GM18858 (cell line): ENCODE results near the gene DMBT1.

Experiments used
- ATAC-seq: cut with Tn5 transposase; IDR thresholded peaks from one replicate; pipeline ENCODE4 v1.9.1; 2021; ENCODE audit not compliant: unreplicated experiment

The DMBT1 gene

DNA sequence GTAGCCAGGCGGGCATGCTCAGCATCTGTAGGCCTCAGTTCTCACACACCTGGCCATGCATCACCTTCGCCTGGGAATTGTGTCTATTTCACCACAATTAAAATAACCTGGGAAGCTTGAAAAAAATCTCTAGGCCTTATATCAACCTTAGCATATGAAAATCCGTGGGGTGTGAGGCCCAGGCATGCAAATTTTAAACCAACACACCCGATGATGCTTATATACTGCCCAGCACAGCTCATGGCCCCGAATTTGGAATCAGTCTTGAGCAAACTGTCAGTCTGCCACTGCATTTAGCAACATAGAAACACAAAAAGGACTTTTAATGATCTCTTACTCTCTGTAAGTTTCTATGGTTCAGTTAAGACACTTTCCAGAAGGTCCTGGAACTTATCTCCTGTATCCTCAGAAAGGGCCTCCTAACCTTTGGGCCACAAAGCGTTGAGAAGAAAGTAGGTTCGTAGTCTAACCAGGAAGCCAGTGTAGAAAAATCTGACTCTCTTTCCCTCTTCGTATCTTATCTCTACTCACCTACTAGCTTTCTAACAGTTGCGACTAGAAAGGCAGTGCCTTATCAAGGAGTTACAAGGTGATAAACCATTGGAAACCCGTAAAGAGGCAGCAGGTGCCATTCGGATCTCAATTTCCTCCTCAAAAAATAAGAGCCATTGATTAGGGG is 12.0 kb upstream of the DMBT1 start:
- no peak for ATAC-seq

- no peak for ATAC-seq
Observed at GRCh38 chr10:122549636-122550035, 10.9 kb upstream of the DMBT1 start.

GRCh38 chr10:122550427-122550826 is 10.1 kb upstream of the DMBT1 start:
- ATAC-seq, result no peak

GRCh38 chr10:122550983-122551382 is 9.6 kb upstream of the DMBT1 start:
- ATAC-seq, result no peak

DNA sequence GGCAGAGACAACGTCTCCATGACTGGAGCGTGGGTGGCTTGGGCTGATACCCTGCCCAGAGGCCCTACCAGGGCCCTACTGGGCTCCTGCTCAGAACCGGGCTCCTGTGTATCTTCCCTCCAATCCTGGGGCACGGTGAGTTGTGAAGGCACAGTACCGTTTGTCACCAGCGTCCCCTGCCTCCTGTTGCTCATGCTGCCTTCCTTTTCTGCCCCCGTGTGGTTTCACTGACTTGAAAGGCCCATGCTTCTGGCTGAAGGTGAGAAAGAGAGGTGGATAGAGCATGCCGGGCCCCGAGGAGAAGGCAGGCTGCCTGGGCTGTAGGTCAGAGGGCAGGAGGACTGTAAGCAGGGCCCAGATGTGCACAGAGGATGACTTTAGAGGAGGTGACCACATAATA is 9.1 kb upstream of the DMBT1 start:
- ATAC-seq, result no peak

- no peak for ATAC-seq
Observed at GRCh38 chr10:122553341-122553740, 7.2 kb upstream of the DMBT1 start.

GRCh38 chr10:122554131-122555036 is 6.2 kb upstream of the DMBT1 start:
- no peak for ATAC-seq

DNA sequence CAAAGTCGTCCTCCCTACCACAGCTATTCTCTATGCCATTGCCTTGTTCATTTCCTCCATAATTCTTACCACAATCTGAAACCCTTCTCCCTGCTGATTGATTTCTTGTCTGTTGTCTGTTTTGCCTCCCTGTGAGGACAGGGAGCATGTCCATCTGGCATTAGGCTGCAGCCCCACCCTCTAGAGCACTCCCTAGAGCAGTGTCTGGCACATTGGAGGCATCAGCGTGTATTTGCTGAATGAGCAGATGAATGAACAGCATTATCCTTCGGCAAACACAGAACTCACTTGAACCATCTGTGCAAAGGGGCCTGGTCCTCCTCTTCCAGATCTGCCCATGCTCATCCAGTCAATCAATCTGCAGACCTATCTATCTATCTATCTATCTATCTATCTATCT is 5.1 kb upstream of the DMBT1 start:
- ATAC-seq, result no peak

DNA sequence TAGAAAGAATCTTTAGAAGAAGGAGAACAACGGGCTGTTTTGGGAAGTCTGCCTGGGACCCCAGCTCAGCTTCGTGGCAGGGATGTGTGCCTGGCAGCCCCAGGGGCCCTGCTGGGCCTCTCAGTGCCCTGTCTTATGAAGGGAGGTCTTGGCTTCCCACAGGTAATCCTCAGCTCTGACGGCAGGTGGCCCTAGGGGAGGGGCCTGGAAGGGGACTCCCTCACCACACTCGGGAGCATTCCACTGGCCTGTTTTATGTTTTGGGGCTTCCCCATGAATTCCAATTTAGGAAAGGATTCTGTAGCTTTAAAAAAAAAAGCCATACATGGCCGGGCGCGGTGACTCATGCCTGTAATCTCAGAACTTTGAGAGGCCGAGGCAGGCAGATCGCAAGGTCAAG is 3.0 kb upstream of the DMBT1 start:
- ATAC-seq, result no peak

GRCh38 chr10:122558452-122558851 is 2.1 kb upstream of the DMBT1 start:
- ATAC-seq, result no peak

DNA sequence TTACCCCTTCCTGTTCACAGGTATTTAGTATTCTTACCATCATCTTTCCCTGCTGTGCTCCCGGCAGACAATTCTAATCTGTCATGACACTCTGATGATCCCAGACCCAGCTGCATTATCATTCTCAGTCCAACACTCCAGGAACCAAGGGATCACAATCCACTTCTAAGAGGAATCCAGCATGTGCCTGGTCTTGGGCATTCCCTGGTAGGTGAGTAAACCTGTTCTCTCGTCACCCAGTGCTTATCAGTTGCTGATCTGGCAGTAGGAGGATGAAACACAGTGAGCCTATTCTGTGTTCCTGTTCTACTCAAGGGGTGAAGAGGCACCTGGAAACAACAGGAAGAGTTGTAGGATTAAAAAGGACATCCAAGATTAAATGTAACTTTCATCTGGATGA is 1.3 kb upstream of the DMBT1 start:
- no peak for ATAC-seq

- no peak for ATAC-seq
Observed at GRCh38 chr10:122561212-122561611, 658 bp downstream of the DMBT1 start.

DNA sequence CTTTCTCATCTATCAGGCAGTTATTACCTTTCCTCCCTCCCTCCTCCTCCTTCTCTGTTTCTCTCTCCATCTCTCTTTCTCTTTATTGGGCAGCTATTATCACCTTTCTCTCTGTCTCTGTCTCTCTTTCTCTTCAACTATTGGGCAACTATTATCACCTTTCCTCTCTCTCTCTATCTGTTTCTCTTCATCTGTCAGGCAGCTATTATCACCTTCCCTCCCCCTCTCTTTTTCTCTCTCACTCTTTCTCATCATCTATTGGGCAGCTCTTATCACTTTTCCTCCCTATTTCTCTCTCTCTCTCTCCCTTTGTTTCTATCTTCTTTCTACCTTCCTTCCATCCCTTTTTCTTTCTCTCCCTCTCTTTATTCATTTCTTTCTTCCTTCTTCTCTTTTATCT is 1.2 kb downstream of the DMBT1 start:
- ATAC-seq, result no peak

DNA sequence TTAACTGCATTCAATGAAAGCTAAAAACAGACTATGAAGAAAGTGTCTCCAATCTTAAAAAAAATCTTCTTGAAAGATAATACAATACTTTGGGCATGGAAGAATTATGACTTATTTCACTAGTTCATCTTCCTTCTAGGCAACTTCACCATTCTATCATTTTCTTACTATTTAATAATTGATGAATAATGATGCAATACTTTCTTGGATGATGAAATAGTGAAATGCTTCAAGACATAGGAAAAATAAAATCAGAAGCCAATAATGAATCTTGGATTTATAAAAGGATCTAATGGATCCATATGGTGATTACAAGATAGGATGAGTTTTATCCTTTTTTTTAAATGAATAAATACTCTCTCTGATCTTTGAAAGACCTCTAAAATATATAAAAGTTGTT is 4.4 kb downstream of the DMBT1 start:
- no peak for ATAC-seq

- ATAC-seq, result no peak
Observed at GRCh38 chr10:122565766-122566206, 5.2 kb downstream of the DMBT1 start.

GRCh38 chr10:122566632-122567031 is 6.1 kb downstream of the DMBT1 start:
- no peak for ATAC-seq

DNA sequence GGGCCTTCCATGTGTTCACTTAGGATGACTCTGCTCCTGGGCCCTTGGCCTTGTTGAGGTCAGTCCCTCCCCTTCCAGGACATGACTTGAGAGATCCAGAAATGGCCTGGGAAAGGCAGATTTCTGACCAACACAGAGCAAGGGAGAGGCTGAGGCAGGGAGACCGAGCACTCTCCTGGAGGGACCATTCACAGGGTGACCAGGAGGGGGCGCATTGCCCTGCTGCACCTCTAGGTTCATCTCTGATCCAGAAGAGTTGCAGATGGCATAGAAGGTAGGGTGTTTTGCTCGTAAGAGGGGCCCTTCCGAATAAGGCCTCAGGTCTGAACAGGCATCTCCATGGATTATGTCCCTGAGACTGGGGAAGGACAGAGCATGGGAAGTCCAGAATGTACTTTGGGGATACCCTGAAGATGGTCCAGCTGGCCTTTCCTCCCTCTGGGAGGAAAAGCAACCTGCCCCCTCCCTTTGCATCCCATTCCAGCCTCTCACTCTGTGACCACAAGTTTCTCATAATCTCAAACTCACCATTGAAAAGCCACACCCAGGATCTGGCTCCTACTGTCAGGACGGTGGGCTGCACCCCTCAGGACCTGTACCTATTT is 6.6 kb downstream of the DMBT1 start:
- no peak for ATAC-seq

GRCh38 chr10:122568551-122568950 is 8.0 kb downstream of the DMBT1 start:
- ATAC-seq, result no peak

DNA sequence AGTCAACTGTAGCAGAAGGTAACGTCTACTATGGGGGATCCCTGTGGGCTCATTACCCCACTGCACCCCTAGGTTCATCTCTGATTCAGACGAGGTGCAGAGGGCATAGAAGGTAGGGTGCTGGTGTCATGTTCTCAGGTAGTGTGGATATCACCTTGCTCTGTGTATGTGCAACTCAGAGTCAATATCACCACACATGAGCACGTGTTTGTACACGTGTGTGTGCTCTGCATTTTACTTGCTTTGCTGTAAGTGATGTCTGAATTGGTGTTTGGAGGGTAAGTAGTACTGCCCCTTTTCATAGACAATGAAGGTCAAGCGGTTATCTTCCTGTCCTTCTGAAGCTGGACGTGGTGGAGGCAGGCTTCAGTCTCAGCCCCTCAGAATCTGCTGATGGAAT is 10.4 kb downstream of the DMBT1 start:
- no peak for ATAC-seq

- ATAC-seq, result no peak
Observed at GRCh38 chr10:122571892-122572291, 11.3 kb downstream of the DMBT1 start.

- no peak for ATAC-seq
Observed at GRCh38 chr10:122575776-122576175, 15.2 kb downstream of the DMBT1 start.

DNA sequence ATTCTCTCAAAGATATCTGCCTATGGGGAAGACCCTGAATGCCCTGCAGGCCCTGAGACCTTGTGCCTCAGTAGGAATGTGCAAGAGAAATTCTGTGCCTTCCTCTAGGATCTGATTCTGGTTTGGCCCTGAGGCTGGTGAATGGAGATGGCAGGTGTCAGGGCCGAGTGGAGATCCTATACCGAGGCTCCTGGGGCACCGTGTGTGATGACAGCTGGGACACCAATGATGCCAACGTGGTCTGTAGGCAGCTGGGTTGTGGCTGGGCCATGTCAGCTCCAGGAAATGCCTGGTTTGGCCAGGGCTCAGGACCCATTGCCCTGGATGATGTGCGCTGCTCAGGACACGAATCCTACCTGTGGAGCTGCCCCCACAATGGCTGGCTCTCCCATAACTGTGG is 15.7 kb downstream of the DMBT1 start:
- ATAC-seq, result no peak
